Mesendoderm (in vitro differentiated cells): ENCODE results near the gene HADHB.
"Not testable (repeated sequence)": the region's sequence is repeated elsewhere in the genome, so short reads cannot be mapped to it uniquely, and the experiment has no call there.

ENCODE experiments used
- DNase-seq: peaks from one replicate; pipeline ENCODE4 v3.0.0; 2013
- H2AK5ac ChIP-seq: 2 replicates; pipeline ENCODE4 v1.6.1; 2013; ENCODE audit warnings: low read length, inconsistent platforms
- H2BK120ac ChIP-seq: 2 replicates; pipeline ENCODE4 v1.6.1; 2013; ENCODE audit warnings: low read depth, mild to moderate bottlenecking, low read length, moderate library complexity, mixed read lengths
- H2BK15ac ChIP-seq: replicated peaks from 2 replicates; pipeline ENCODE4 v1.6.1; 2013; ENCODE audit warnings: low read depth, mild to moderate bottlenecking, moderate library complexity
- H2BK5ac ChIP-seq: 2 replicates; pipeline ENCODE4 v1.6.1; 2013; ENCODE audit warnings: low read length, inconsistent platforms
- H3K18ac ChIP-seq: 2 replicates; pipeline ENCODE4 v1.6.1; 2013; ENCODE audit warnings: mild to moderate bottlenecking, low read length, mixed read lengths
- H3K23ac ChIP-seq: one replicate; pipeline ENCODE4 v1.6.1; 2013; ENCODE audit warnings: low read length
- H3K27ac ChIP-seq: 2 replicates; pipeline ENCODE4 v1.5.1; 2013; ENCODE audit warnings: low read depth, mild to moderate bottlenecking, inconsistent platforms, low read length, moderate library complexity
- H3K27me3 ChIP-seq: 2 replicates; pipeline ENCODE4 v1.6.1; 2013; ENCODE audit warnings: low read length, control low read depth, mild to moderate bottlenecking, inconsistent platforms; ENCODE audit not compliant: insufficient read depth, poor library complexity
- H3K36me3 ChIP-seq: 2 replicates; pipeline ENCODE4 v1.6.1; 2013; ENCODE audit warnings: low read length, inconsistent platforms; ENCODE audit not compliant: control insufficient read depth, insufficient read depth
- H3K4ac ChIP-seq: one replicate; pipeline ENCODE4 v1.6.1; 2013; ENCODE audit warnings: low read depth, mild to moderate bottlenecking, low read length, moderate library complexity
- H3K4me1 ChIP-seq: 2 replicates; pipeline ENCODE4 v1.6.1; 2013; ENCODE audit warnings: low read depth, low read length, inconsistent platforms; ENCODE audit not compliant: control insufficient read depth
- H3K4me2 ChIP-seq: 2 replicates; pipeline ENCODE4 v1.6.1; 2013; ENCODE audit warnings: low read length
- H3K4me3 ChIP-seq: 2 replicates; pipeline ENCODE4 v1.5.1; 2013; ENCODE audit warnings: mild to moderate bottlenecking, low read length
- H3K56ac ChIP-seq: one replicate; pipeline ENCODE4 v1.6.1; 2013; ENCODE audit warnings: low read length
- H3K79me1 ChIP-seq: 2 replicates; pipeline ENCODE4 v1.6.1; 2013; ENCODE audit warnings: low read length, inconsistent platforms
- H3K79me2 ChIP-seq: 2 replicates; pipeline ENCODE4 v1.6.1; 2013; ENCODE audit warnings: mild to moderate bottlenecking, low read length; ENCODE audit not compliant: control insufficient read depth, insufficient read depth
- H3K9ac ChIP-seq: 2 replicates; pipeline ENCODE4 v1.6.1; 2013; ENCODE audit warnings: low read length, inconsistent platforms
- H4K5ac ChIP-seq: one replicate; pipeline ENCODE4 v1.6.1; 2013; ENCODE audit warnings: low read length
- H4K8ac ChIP-seq: one replicate; pipeline ENCODE4 v1.6.1; 2013; ENCODE audit warnings: low read depth, mild to moderate bottlenecking, control low read depth, low read length, moderate library complexity
- WGBS: extraction: QIAGEN DNeasy Blood & Tissue Kit; methylation state at CpG from one replicate; pipeline ENCODE4 v1.1.7; 2013; ENCODE audit warnings: low lambda C conversion rate, missing lambda C conversion rate; ENCODE audit not compliant: insufficient coverage; ENCODE audit errors: extremely low coverage; 5-methylcytosine and 5-hydroxymethylcytosine counted together

Gene HADHB

GRCh38 chr2:26268670-26269385, 24.1 kb downstream of the HADHB start:
- not testable (repeated sequence) for H3K56ac ChIP-seq, H3K4me3 ChIP-seq, H3K4me1 ChIP-seq, H3K27me3 ChIP-seq, H2AK5ac ChIP-seq, H3K9ac ChIP-seq, H2BK120ac ChIP-seq, H4K8ac ChIP-seq, H3K4ac ChIP-seq, H3K27ac ChIP-seq, H2BK15ac ChIP-seq, DNase-seq, H4K5ac ChIP-seq, H3K79me1 ChIP-seq, H3K79me2 ChIP-seq, H3K4me2 ChIP-seq, H3K36me3 ChIP-seq, H2BK5ac ChIP-seq, H3K23ac ChIP-seq, H3K18ac ChIP-seq
- WGBS, result no CpG with 5 or more reads among the region's 12 CpGs

- no CpG with 5 or more reads among the region's 6 CpGs for WGBS
Observed at GRCh38 chr2:26269571-26270158, 24.9 kb downstream of the HADHB start.

GRCh38 chr2:26270373-26270772, 25.6 kb downstream of the HADHB start:
- H3K27ac ChIP-seq, result no peak overlapping the region
- no peak overlapping the region for H2BK15ac ChIP-seq
- no peak overlapping the region for H2BK120ac ChIP-seq
- H3K36me3 ChIP-seq, result no peaks in the 10 kb centered on the region
- no peak overlapping the region for H3K23ac ChIP-seq
- H3K4me1 ChIP-seq, result no peaks in the 10 kb centered on the region
- H3K79me1 ChIP-seq, result no peaks in the 10 kb centered on the region
- no peak overlapping the region for H4K8ac ChIP-seq
- H3K9ac ChIP-seq, result no peak overlapping the region
- no peak overlapping the region for H3K18ac ChIP-seq
- H3K4ac ChIP-seq, result no peak overlapping the region
- DNase-seq, result no peak
- H4K5ac ChIP-seq, result no peak overlapping the region
- no peak overlapping the region for H3K4me2 ChIP-seq
- no peak overlapping the region for H3K4me3 ChIP-seq
- H2BK5ac ChIP-seq, result no peak overlapping the region
- H3K79me2 ChIP-seq, result no peaks in the 10 kb centered on the region
- H2AK5ac ChIP-seq, result no peak overlapping the region
- no peak overlapping the region for H3K56ac ChIP-seq
- H3K27me3 ChIP-seq, result no peaks in the 10 kb centered on the region

More at GRCh38 chr2:26269571-26270158, 24.9 kb downstream of the HADHB start:
- no peak overlapping the region for H4K5ac ChIP-seq
- no peak overlapping the region for H2BK5ac ChIP-seq
- H3K56ac ChIP-seq, result no peak overlapping the region
- no peak overlapping the region for H4K8ac ChIP-seq
- H3K9ac ChIP-seq, result no peak overlapping the region
- H2AK5ac ChIP-seq, result no peak overlapping the region
- H3K79me2 ChIP-seq, result no peaks in the 10 kb centered on the region
- no peak for DNase-seq
- H2BK120ac ChIP-seq, result no peak overlapping the region
- H3K4ac ChIP-seq, result no peak overlapping the region
- no peaks in the 10 kb centered on the region for H3K4me1 ChIP-seq
- H2BK15ac ChIP-seq, result no peak overlapping the region
- H3K4me2 ChIP-seq, result no peak overlapping the region
- H3K4me3 ChIP-seq, result no peak overlapping the region
- H3K23ac ChIP-seq, result no peak overlapping the region
- no peak overlapping the region for H3K18ac ChIP-seq
- H3K27me3 ChIP-seq, result no peaks in the 10 kb centered on the region
- H3K36me3 ChIP-seq, result no peaks in the 10 kb centered on the region
- H3K79me1 ChIP-seq, result no peaks in the 10 kb centered on the region
- no peak overlapping the region for H3K27ac ChIP-seq

- no peak overlapping the region for H3K18ac ChIP-seq
- H3K9ac ChIP-seq, result no peak overlapping the region
- H3K36me3 ChIP-seq, result no peaks in the 10 kb centered on the region
- H4K8ac ChIP-seq, result peak overlapping the region; percentile 56
- no peak overlapping the region for H3K4ac ChIP-seq
- no peak overlapping the region for H2BK120ac ChIP-seq
- no peak overlapping the region for H3K23ac ChIP-seq
- no peak overlapping the region for H2BK15ac ChIP-seq
- no peaks in the 10 kb centered on the region for H3K79me1 ChIP-seq
- no peak overlapping the region for H4K5ac ChIP-seq
- H3K27ac ChIP-seq, result no peak overlapping the region
- no peak overlapping the region for H3K4me3 ChIP-seq
- H3K79me2 ChIP-seq, result no peaks in the 10 kb centered on the region
- no CpG with 5 or more reads among the region's 2 CpGs for WGBS
- H2BK5ac ChIP-seq, result no peak overlapping the region
- no peak for DNase-seq
- H3K4me2 ChIP-seq, result no peak overlapping the region
- no peaks in the 10 kb centered on the region for H3K4me1 ChIP-seq
- H3K56ac ChIP-seq, result no peak overlapping the region
- no peak overlapping the region for H2AK5ac ChIP-seq
- H3K27me3 ChIP-seq, result no peaks in the 10 kb centered on the region
Observed at GRCh38 chr2:26273501-26273900, 28.8 kb downstream of the HADHB start.

- Histone ChIP-seq H3K56ac (no peak overlapping the region), H4K8ac (no peak overlapping the region), H4K5ac (no peak overlapping the region), H2BK120ac (no peak overlapping the region), H3K9ac (no peak overlapping the region), H3K4ac (no peak overlapping the region), H3K18ac (no peak overlapping the region), H2BK5ac (no peak overlapping the region), H3K36me3 (peaks cover 2% of the 10 kb centered on the region), H2BK15ac (no peak overlapping the region), H2AK5ac (no peak overlapping the region), H3K4me3 (no peak overlapping the region), H3K4me2 (no peak overlapping the region), H3K79me2 (no peaks in the 10 kb centered on the region), H3K23ac (no peak overlapping the region), H3K27ac (no peak overlapping the region), H3K79me1 (no peaks in the 10 kb centered on the region), H3K4me1 (no peaks in the 10 kb centered on the region), H3K27me3 (no peaks in the 10 kb centered on the region)
- WGBS, result no CpG with 5 or more reads among the region's 5 CpGs
- no peak for DNase-seq
Observed at GRCh38 chr2:26274058-26274613, 29.4 kb downstream of the HADHB start.
